GM21526 (cell line): Measurements from ENCODE around the gene GLRA1.

Source experiments
- ATAC-seq: cut with Tn5 transposase; IDR thresholded peaks from one replicate; pipeline ENCODE4 v1.9.1; 2021; ENCODE audit warnings: moderate library complexity; ENCODE audit not compliant: unreplicated experiment, low FRiP score

Gene GLRA1

DNA sequence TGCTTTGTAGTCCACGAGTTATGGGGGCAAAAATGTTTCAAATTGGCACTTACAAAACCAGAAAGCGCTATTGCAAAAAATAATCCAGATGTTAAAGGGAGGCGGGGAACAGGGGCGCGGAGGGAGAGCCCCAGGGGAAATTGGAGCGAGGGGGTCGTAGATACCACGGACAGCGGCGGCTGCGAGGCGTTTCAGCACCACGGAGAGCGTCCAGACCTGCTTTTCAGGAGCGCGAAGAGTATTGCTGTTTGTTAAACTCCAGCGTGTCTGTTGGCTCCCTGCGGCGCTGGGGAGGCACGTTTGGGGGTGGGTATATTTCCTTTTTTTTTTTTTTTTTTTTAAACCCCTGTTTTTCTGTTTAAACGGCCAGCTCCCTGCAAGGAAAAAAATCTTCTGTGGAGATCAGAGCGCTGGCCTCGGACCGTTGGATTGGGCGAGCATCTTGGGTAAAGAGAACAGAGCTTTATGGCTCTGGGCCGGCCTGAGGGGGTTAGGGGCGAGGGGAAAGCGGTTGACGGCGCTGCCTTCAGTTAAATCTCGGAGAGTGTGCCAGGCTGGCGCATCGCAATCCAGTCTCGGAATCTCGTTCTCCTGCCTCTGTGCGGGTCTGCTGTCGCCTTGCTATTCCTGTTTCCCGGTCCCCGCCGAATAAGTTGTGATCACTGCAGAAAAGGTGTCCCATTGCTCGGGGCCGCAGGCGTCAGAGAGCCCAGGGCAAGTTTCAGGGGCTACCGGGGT, at the start of gene GLRA1:
Gene GLRA1, minus strand, starts transcription at position 288 of the 738 bp plus-strand sequence. CDS start 302 bp downstream, outside the sequence.
- ATAC-seq, result no peak

DNA sequence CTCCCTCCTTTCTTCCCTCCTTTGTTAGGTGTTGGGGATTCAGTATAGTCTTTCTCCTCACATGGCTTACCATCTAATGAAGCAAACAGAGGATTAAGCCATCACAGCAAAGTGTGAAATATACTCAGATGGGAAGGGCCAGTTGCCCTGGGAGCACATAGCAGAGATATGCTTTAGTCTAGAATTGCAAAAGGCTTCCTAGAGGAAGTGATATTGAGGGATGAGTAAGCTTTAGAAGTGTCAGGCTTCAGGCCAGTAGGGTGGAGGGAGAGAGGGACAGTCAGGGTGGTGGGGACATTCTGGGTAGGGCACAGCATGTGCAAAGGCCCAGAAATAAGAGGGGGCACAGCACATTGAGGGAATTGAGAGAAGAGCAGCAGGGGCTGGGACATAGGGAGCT, 46.2 kb upstream of the GLRA1 start:
- no peak for ATAC-seq

DNA sequence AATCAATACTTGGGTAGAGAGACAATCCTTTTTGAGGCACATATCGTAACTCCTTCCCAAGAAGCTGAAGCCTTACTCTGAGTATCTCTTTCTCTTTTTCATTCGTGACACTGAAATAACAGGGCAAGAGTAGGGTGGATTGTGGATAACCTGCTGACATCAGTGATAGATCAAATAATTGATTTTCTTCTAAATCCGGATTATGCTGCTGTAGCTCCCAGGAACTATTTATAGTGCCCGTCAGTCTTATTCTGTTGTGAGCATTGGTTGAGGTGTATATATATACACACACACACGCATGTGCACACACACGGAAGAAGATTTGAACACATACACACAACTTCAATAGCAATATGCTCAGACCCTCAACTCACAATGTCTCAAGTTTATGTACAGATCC, 43.2 kb upstream of the GLRA1 start:
- ATAC-seq, result no peak

DNA sequence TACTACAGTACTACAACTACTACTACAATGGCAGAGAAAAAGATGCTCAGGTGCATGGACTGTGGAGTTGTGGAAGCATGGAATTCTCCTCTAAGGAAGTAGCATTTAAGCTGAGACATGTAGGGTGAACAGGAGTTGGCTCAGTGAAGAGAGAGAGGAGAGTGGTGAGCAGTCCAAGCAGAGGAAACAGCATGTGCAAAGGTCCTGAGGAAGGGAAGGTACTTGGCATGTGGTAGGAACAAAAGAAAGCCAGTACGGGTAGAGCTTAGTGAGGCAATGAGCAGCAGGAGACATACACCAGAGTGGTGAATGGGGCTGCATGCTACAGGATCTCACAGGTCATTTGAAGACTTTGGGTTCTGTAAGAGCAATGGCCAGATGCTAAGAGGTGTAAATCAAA, 41.4 kb upstream of the GLRA1 start:
- ATAC-seq, result no peak

DNA sequence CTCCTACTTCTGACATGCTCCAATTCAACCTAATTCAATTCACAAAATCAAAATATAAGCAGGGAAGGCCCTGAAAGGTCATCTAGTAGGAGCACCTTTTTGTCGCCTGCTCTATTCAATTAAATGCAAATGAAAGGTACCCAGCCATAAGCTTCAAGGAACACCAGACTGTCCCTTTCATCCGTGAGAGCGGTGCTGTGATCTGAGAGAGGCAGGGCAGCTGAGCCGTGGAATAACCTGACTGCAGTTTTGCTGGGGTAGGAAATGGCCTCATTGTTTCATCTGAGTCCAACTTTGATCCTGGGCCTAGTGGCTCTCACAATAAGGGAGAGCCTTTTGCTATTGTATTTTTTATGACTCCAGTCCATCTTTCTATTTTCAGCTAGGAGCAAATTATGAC, 39.8 kb upstream of the GLRA1 start:
- ATAC-seq, result no peak

DNA sequence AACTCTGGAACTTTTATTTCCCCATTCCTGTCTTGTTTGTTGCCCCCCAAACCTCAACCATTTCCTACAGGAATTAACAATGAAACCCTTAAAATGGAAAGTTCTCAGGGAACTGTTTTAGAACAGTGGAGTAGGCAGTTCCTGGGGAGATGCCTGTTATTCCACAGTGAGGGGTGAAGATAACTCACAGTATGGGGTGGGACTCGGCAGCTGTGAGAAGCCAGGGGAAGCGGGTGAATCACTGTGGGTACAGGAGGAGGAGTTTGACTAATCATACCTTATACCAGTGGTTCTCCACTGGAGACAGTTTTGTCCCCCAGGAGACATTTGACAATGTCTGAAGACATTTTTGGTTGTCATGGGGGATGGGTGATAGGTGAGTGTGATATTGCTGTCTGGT, 36.9 kb upstream of the GLRA1 start:
- no peak for ATAC-seq

DNA sequence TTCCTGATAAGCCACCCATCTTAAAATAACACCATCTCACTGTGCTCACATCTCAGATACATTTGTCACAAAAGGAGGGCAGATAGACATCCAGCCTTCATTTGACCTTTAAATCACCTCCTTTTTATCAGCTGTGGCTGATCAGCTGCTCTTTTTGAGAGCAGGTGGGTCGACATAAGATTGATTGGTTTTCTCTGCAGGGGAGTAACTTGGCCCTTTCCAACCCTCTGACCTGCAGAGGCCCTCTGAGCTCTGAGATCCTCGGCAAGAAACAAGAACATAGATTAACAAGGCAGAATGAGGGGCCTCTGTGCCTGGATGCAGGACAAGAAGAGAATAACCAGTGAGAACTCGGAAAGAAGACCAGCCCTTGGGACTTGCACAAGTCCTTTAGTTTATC, 33.5 kb upstream of the GLRA1 start:
- no peak for ATAC-seq

DNA sequence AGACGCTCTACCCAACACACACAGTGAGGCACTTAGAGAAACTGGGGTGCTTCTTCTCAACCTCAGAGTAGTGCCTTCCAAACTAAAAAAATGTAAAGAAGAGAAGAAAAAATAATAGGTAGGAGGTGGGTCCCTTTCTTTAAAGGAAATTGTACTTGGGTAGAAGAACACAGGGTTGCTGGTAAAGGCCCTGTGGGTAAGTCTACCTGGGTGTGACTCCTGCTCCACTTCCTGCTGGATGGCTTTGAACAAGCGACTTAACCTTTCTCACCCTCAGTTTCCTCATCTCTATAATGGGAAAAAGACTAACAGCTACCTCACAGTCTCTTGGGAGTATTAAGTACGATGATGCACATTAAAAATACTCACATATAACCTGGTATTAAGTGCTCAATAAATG, 32.1 kb upstream of the GLRA1 start:
- ATAC-seq, result no peak

DNA sequence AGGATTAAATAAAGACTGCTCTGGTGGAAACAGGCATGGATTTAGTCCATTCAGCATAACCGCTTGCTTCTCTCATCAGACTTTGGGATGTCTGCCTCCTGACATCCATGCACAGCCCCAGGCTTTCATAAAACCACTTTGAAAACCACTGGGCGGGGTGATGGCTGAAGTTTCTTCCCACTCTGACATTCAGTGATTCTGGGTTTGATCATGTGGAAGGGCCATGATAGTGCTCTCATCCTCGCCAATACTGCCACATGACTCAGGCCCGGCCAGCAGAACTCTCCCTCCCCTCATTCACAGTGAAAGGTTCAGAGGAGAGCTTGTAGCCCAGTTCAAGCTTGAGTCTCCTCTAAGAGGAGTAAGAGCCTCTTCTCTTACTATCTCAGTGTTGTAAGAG, 29.6 kb upstream of the GLRA1 start:
- no peak for ATAC-seq

DNA sequence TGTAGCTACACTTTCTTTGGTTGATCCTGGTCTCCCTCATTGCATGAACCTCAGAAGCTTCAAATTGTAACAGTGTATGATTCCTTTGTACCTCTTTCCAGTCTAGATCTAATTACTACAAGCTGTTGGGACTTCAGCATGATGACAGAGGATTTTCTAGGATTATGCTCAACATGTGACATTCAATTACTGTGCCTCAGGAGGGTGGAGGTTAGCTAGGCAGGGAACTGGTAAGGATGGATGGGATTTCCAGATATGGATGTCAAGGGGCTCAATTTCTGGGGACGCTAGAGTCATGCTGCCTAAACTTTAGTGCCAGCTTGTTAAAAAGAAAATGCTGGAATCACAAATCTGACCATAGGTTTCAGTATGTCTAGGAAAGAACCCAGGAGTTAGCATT, 29.2 kb upstream of the GLRA1 start:
- no peak for ATAC-seq

DNA sequence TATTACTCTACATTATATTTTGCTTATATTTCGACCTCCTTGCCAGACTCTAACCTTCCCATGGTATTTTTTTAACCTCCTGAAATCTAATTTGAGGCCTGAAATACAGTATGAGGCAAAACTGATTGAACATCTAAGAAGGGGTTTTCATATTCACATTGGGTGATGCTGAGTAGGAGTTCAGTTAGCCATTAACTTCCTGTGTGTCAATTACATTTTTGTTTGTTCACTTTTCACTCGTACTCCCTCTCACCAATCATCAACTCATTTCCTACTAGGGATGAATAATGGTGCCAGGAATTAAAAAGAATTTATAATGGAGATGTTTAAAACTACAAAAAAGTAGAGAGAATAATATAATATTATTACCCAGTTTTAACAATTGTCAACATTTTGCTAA, 27.6 kb upstream of the GLRA1 start:
- no peak for ATAC-seq

DNA sequence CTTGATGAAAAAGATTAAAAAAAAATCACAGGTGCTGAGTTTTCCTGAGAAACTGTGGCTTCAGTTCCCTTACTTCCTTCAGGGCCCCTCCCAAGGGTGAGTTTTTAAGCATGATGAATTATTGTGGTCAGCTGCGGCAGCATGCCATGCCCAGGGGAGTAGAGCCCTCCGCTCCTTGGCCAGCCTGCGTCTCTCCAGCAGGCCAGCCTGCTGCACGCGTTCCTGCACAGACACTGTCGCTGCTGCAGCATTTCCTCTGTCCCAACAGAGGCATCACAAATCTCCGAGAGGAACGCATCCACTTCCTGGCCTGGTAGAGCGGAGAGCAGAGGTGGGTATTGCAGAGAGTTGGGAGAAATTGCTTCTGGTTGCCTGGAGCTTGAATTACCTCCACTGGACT, 26.1 kb upstream of the GLRA1 start:
- ATAC-seq, result no peak

DNA sequence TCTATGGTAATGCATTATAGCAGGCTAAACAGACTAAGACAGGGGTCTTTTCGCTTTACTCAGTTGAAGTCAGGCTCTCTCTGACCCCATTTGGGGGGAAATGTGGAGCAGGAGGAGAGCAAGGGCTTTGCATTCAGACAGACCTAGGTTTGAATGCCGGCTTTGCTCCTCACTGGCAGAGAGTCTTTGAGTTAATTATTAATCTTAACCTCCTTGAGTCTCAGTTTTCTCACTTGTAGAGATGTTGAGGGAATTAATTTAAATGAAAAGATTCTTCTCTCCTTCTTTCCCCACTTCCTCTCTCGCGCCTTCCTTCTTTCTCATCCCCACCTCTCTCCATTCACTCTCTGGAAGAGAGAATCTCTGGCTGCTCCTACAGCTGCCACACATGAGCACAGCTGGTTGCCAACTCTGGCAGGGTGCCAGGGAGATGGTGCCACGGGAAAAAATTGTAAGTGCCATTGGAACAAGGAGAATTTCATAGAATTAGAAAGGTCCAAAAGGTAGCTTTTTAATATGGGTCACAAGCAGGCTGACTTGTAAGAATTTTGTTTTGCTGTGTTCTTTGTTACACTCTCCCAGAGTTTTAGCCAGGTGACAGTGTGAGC, 25.2 kb upstream of the GLRA1 start:
- ATAC-seq, result no peak

DNA sequence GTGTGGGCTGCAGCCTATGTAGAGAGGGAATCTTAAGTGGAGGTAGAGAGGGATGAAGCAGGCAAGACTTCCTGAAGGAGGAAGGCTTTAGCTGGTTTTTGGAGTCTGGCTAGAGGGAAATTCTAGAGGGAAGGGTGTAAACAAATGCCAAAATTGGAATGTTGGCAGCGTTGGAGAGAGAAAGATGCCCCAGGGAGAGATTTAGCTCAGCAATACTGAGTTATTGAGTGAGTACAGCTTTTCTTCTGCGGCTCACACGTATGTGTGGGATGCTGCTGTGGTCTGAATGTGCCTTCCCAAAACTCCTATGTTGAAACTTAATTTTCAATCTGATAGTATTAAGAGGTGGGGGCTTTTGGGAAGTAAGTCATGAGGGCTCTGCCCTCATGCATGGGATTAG, 24.5 kb upstream of the GLRA1 start:
- ATAC-seq, result no peak

DNA sequence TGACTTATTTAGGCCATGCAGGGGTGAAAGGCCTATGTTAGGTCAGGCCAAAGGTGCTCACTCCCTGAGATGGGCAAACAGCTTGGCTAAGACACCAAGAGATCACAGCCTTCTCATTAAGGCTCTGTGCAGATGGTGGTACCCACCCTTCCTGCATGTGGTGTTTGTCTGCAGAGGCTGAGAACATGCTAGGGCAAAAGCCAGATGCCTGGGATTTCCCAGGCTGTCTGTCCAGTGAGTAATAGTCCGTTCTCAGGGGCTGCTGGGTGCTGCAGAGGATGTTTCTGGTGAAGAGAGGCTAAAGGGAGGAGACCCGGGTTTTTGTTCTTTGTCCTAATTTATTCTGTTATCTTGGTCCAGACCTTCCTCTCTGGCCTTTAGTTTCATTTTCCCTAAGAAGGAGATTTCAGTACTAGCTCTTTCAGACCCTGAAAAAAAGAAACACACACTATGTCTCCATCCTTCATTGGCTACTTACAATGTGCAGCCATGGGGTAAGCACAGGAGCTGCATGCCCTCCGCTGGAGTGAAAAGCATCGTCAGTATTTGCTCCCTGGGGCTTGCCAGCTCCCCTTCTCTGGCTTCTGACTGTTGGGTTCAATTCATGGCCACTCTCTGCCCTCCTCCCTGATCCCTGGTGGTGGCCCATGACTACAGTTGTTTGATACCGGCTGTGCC, 23.4 kb upstream of the GLRA1 start:
- no peak for ATAC-seq

DNA sequence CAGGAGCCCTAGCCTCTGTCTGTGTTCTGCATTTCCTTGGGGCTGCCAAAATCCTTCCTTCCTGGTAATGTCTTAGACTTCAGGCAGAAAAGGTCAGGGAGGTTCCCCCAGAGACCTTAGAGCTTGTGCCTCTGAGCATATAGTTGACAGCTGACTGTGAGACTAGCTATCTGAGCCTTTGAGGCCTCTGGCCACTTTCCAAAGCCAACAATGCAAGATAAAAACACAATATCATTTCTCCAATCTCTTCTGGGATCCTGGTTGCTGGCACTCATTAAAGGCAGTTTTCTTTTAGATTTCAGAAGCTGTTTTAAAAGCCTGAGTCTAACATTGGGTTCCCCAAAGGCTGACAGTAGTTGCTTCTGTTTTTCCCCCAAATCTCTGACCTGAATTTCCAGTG, 13.2 kb upstream of the GLRA1 start:
- ATAC-seq, result no peak

DNA sequence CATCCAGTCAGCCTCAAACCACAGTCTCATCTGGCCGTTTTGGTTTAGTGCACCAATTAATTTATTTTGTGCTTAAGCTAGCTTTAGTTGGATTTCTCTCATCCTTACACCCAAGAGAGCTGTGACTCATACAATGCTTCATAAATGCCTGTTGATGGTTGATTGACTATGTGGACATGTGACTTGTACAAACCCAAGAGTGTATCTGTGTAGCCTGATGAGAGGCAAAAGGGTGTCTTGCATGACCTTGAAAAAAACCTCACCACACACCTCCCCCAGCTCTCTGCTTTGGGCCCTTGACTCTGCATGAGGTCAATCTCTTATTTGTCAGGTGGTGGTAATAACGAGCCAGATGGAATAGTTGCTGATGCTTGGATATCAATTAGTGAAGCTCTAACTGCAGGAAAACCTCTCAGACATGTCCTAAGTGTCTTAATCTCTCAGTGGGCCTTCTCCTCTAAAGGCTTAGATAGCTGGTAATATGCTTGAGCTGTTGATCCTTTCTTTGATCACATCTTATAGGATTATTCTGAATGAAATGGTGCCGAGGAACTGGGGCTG, 10.6 kb upstream of the GLRA1 start:
- no peak for ATAC-seq

DNA sequence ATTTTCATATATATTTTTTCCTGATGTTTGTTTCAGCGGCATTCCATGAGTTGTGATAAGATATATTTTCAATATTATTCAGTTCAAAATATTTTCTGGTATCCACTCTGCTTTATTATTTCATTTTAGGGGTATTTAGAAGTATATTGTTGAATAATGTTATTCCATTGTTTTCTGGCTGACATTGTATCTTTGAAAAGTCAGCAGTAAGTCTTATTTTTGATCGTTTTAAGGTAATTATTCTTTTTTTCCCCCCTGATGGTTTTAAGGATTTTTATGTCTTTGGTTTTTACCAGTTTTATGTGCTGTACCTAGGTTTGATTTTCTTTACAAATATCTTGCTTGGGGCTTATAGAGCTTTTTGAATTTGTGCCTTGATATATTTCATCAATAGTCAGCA, 6.6 kb upstream of the GLRA1 start:
- no peak for ATAC-seq

DNA sequence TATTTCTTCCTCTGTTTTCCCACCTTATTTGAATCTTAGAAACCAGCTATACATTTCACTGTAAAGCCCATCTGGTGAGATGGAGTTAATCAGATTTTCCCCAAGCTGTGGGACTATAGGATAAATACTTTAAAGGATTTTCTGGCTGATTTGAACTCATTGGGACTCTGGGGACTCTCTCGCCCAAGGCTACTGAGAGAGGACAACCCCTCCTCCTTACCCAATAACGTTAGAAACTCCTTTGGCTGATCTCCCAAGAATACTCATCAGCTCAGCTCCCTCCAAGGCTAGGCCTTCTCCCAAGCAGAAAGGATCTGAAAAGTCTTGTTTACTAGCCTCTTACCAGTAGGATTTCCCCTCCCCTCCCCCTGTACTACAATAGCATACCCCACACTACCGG, 1.5 kb upstream of the GLRA1 start:
- no peak for ATAC-seq

DNA sequence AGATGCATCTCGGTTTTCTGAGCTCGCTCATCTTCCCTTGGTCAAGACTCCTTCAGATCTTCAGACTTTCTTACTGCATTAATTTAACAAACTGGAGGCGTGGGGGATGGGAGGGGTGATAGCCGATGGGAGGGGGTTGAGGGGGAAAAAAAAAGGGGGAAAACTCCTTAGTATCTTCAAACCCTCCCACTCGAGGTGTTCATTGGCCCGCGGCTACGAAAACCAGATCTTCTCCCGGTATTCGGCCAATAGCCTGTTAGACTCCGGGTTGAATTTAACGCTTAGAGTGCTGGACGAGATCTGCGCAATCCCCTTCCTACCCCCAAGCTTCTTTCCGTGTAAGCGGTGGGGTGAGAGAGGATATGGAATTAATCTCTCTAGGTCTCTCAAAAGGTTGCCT, 689 bp upstream of the GLRA1 start:
- ATAC-seq, result no peak

DNA sequence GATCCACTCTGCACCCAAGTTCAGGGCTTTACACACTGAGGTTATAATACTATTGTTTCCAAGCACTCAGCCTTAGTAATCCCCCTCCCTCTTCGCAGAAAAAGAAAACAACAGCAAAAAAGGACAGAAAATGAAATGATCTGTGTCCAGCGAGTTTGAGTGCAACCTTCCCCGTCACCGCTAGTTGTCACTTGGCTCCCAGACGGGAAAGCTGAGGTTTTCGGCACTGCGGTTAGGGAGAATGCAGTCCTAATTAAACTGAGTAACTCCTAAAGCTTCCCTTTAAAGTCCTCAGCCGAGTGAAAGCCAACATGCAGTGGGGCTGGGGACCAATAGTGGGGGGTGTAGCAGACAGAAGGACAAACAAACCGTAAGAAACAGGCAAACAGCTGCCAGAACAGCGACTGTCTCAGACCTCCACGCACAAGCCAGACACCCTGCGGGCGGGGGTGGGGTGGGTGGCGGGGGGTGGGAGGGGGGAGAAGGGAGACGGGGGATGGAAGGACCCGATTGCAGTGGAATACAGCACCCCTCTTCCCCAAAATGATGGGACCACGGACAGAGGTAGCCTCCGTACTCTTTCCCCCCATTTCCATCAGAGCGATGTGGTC, 680 bp downstream of the GLRA1 start:
- no peak for ATAC-seq
